SU-DHL-6 (cell line): Measurements from ENCODE around the gene SNAP29.
"Not testable (repeated sequence)": the region's sequence is repeated elsewhere in the genome, so short reads cannot be mapped to it uniquely, and the experiment has no call there.

Experiments
- H2AFZ ChIP-seq: fragments of 200-600 bp; sonication (generic); 2 replicates; pipeline ENCODE4 v1.6.1; 2014; ENCODE audit warnings: low read depth, mild to moderate bottlenecking, moderate library complexity, mixed read lengths, antibody characterized with exemption, low read length; ENCODE audit not compliant: severe bottlenecking
- H3F3A ChIP-seq: fragments of 200-600 bp; shearing (Covaris generic); 2 replicates; pipeline ENCODE4 v1.6.0; 2016; ENCODE audit warnings: antibody characterized with exemption, mild to moderate bottlenecking; ENCODE audit not compliant: insufficient read depth
- H3K27ac ChIP-seq: fragments of 200-600 bp; sonication (generic); 2 replicates; pipeline ENCODE4 v1.5.1; 2016; ENCODE audit warnings: low read depth, mild to moderate bottlenecking, low read length, moderate library complexity, mixed read lengths
- H3K27me3 ChIP-seq: fragments of 200-600 bp; sonication (generic), shearing (Covaris generic); 2 replicates; pipeline ENCODE4 v1.6.0; 2014; ENCODE audit warnings: mild to moderate bottlenecking, low read length
- H3K36me3 ChIP-seq: fragments of 200-600 bp; sonication (generic); 2 replicates; pipeline ENCODE4 v1.6.1; 2014; ENCODE audit warnings: mild to moderate bottlenecking, low read length, mixed read lengths
- H3K4me2 ChIP-seq: fragments of 300-600, 200-600 bp; shearing (Covaris generic), sonication (generic); 2 replicates; pipeline ENCODE4 v1.6.0; 2014; ENCODE audit warnings: low read length, low read depth, mild to moderate bottlenecking; ENCODE audit not compliant: poor library complexity, severe bottlenecking
- H3K4me3 ChIP-seq: fragments of 200-600 bp; sonication (generic); 2 replicates; pipeline ENCODE4 v1.5.1; 2014; ENCODE audit warnings: antibody characterized with exemption, low read length, mild to moderate bottlenecking, mixed read lengths; ENCODE audit not compliant: insufficient read depth, poor library complexity, severe bottlenecking
- H3K79me2 ChIP-seq: fragments of 200-600 bp; sonication (generic); 2 replicates; pipeline ENCODE4 v1.6.1; 2014; ENCODE audit warnings: mild to moderate bottlenecking, low read length, moderate library complexity; ENCODE audit not compliant: insufficient read depth
- H3K9ac ChIP-seq: fragments of 200-600 bp; sonication (generic); 2 replicates; pipeline ENCODE4 v1.7.0; 2014; ENCODE audit warnings: mild to moderate bottlenecking, low read length
- H3K9me2 ChIP-seq: fragments of 200-600 bp; sonication (generic); replicated peaks from 2 replicates; pipeline ENCODE4 v1.6.1; 2014; ENCODE audit warnings: low read length; ENCODE audit not compliant: insufficient read depth
- H3K9me3 ChIP-seq: fragments of 200-600 bp; sonication (generic); 2 replicates; pipeline ENCODE4 v1.6.1; 2014; ENCODE audit warnings: low read length, mixed read lengths; ENCODE audit not compliant: insufficient read depth
- H4K20me1 ChIP-seq: fragments of 200-600 bp; sonication (generic); 2 replicates; pipeline ENCODE4 v1.6.1; 2014; ENCODE audit warnings: low read depth, mild to moderate bottlenecking, antibody characterized with exemption, low read length, moderate library complexity, mixed read lengths
- CTCF ChIP-seq: fragments of 200-600 bp; sonication (generic); IDR thresholded peaks from one replicate; pipeline ENCODE4 v1.5.1; 2017; ENCODE audit warnings: antibody characterized with exemption, mild to moderate bottlenecking, low read length, moderate library complexity; ENCODE audit not compliant: insufficient read depth, poor library complexity, severe bottlenecking
- EZH2phosphoT487 ChIP-seq: fragments of 200-600 bp; sonication (generic), shearing (Covaris generic); conservative IDR thresholded peaks from 2 replicates; pipeline ENCODE4 v1.6.1; 2018; ENCODE audit warnings: mild to moderate bottlenecking, antibody characterized with exemption, low read length, moderate library complexity, mixed read lengths

Gene SNAP29

GRCh38 chr22:20890975-20891374 is 32.2 kb downstream of the SNAP29 start:
- H3K27me3 ChIP-seq, result no peaks in the 10 kb centered on the region
- no peaks in the 10 kb centered on the region for H3K36me3 ChIP-seq
- H2AFZ ChIP-seq, result no peak overlapping the region
- no peak overlapping the region for H3K27ac ChIP-seq
- no peaks in the 10 kb centered on the region for H3K9me3 ChIP-seq
- no peaks in the 10 kb centered on the region for H3K79me2 ChIP-seq
- no peak overlapping the region for H3K9ac ChIP-seq
- no peaks in the 10 kb centered on the region for H4K20me1 ChIP-seq
- no peak overlapping the region for H3K4me3 ChIP-seq
- H3K9me2 ChIP-seq, result no peaks in the 10 kb centered on the region
- no peaks in the 10 kb centered on the region for H3F3A ChIP-seq
- H3K4me2 ChIP-seq, result no peak overlapping the region
- TF ChIP-seq CTCF (no peak), EZH2phosphoT487 (no peak)

- H4K20me1 ChIP-seq, H3K4me2 ChIP-seq, H3K79me2 ChIP-seq, H3K9me3 ChIP-seq, H3K36me3 ChIP-seq, H3F3A ChIP-seq, H3K27me3 ChIP-seq, H3K4me3 ChIP-seq, H3K27ac ChIP-seq, H3K9me2 ChIP-seq, H3K9ac ChIP-seq, H2AFZ ChIP-seq: not testable (repeated sequence)
These were observed 38.9 kb downstream of the SNAP29 start for GRCh38 chr22:20897737-20898136.

- H4K20me1 ChIP-seq, result no peaks in the 10 kb centered on the region
- no peak overlapping the region for H3K4me3 ChIP-seq
- H3K79me2 ChIP-seq, result no peaks in the 10 kb centered on the region
- no peaks in the 10 kb centered on the region for H3F3A ChIP-seq
- no peak overlapping the region for H3K9ac ChIP-seq
- no peaks in the 10 kb centered on the region for H3K36me3 ChIP-seq
- no peaks in the 10 kb centered on the region for H3K9me2 ChIP-seq
- H3K9me3 ChIP-seq, result no peaks in the 10 kb centered on the region
- H3K27me3 ChIP-seq, result no peaks in the 10 kb centered on the region
- H3K27ac ChIP-seq, result no peak overlapping the region
- TF ChIP-seq CTCF (no peak), EZH2phosphoT487 (no peak)
- no peak overlapping the region for H2AFZ ChIP-seq
- no peak overlapping the region for H3K4me2 ChIP-seq
These were observed 41.1 kb downstream of the SNAP29 start for GRCh38 chr22:20899827-20900423.

GRCh38 chr22:20901093-20902033 is 42.6 kb downstream of the SNAP29 start:
- not testable (repeated sequence) for H3K79me2 ChIP-seq, H4K20me1 ChIP-seq, H3F3A ChIP-seq, H3K4me3 ChIP-seq, H3K9ac ChIP-seq, H3K9me3 ChIP-seq, H3K27me3 ChIP-seq, H3K4me2 ChIP-seq, H3K9me2 ChIP-seq, H3K27ac ChIP-seq, H2AFZ ChIP-seq, H3K36me3 ChIP-seq
